DMS 273 (cell line): Measurements from ENCODE around the gene SAA2.
"Not testable (repeated sequence)": the region's sequence is repeated elsewhere in the genome, so short reads cannot be mapped to it uniquely, and the experiment has no call there.

Experiments
- DNase-seq: peaks from one replicate; lab custom pipeline; 2025; ENCODE audit not compliant: unreplicated experiment; lab: John Stamatoyannopoulos, UW

SAA2 gene

GRCh38 chr11:18197738-18198137 is 50.7 kb downstream of the SAA2 start:
- DNase-seq: not testable (repeated sequence)

- DNase-seq: no peak
Measured at GRCh38 chr11:18196532-18196931, 51.9 kb downstream of the SAA2 start.
